ENCODE data around the gene TOR1A. TPM values are rescaled to one million over a fixed set of nuclear protein-coding genes. Genes with fewer than 3 reads are reported as not detected.

Gene TOR1A
- total RNA-seq, 4 donors from 2014 or later = 33.9 to 45.9 (median 38.2) TPM

GRCh38 chr9:129779560-129780190, 44.3 kb downstream of the TOR1A start:
- no peaks in the 10 kb centered on the region for H3K27me3 ChIP-seq
- ATAC-seq = no peak
- H3K4me1 ChIP-seq = peaks cover 0 to 17% (median 15%) of the 10 kb centered on the region in 3 donors
- H3K9me3 ChIP-seq = no peaks in the 10 kb centered on the region
- TF ChIP-seq POLR2A (IDR thresholded peaks at IDR 0.05) (no peak), POLR2AphosphoS5 (IDR thresholded peaks at IDR 0.05) (no peak), EP300 (IDR thresholded peaks at IDR 0.05) (no peak)
- TF ChIP-seq, protein P1, sequence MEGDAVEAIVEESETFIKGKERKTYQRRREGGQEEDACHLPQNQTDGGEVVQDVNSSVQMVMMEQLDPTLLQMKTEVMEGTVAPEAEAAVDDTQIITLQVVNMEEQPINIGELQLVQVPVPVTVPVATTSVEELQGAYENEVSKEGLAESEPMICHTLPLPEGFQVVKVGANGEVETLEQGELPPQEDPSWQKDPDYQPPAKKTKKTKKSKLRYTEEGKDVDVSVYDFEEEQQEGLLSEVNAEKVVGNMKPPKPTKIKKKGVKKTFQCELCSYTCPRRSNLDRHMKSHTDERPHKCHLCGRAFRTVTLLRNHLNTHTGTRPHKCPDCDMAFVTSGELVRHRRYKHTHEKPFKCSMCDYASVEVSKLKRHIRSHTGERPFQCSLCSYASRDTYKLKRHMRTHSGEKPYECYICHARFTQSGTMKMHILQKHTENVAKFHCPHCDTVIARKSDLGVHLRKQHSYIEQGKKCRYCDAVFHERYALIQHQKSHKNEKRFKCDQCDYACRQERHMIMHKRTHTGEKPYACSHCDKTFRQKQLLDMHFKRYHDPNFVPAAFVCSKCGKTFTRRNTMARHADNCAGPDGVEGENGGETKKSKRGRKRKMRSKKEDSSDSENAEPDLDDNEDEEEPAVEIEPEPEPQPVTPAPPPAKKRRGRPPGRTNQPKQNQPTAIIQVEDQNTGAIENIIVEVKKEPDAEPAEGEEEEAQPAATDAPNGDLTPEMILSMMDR (IDR thresholded peaks at IDR 0.05) = no peak
- no peak overlapping the region for H3K4me3 ChIP-seq
- no peak overlapping the region for H3K27ac ChIP-seq
- H3K36me3 ChIP-seq = no peaks in the 10 kb centered on the region
- WGBS, 2 donors (ENCODE audit: low coverage in 1 of 2) = 88 to 100% methylated on average over 4 to 7 of the region's 7 CpGs

- H3K4me1 ChIP-seq = peaks cover 0 to 17% (median 15%) of the 10 kb centered on the region in 3 donors
- no peaks in the 10 kb centered on the region for H3K36me3 ChIP-seq
- no peaks in the 10 kb centered on the region for H3K9me3 ChIP-seq
- H3K27me3 ChIP-seq = no peaks in the 10 kb centered on the region
- no peak overlapping the region for H3K27ac ChIP-seq
- no peak for ATAC-seq
- no peak overlapping the region for H3K4me3 ChIP-seq
- 89 to 100% methylated on average over 1 of the region's 3 CpGs for WGBS, 2 donors (ENCODE audit: low coverage in 1 of 2)
- no peak for TF ChIP-seq POLR2A (IDR thresholded peaks at IDR 0.05)
- TF ChIP-seq POLR2AphosphoS5 (IDR thresholded peaks at IDR 0.05) = no peak
- TF ChIP-seq EP300 (IDR thresholded peaks at IDR 0.05) = no peak
- TF ChIP-seq, protein P1 (IDR thresholded peaks at IDR 0.05) = no peak
Observed at GRCh38 chr9:129778469-129778868, 45.5 kb downstream of the TOR1A start.

DNA sequence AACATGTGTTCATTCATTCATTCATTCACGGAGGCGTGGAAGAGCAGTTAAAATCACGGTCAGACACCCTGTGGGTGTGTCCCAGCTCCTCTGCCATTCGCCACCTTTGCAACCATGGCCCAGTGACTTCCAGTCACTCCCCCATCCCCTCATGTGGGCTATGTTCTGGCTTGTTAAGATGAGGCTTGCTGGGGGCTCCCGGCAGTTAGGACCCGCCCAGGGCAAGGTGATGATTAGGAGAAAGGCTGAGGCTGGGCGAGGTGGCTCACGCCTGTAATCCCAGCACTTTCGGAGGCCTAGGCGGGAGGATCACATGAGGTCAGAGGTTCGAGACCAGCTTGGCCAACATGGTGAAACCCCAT, 46.2 kb downstream of the TOR1A start:
- Histone ChIP-seq H3K36me3 (no peaks in the 10 kb centered on the region), H3K27me3 (no peaks in the 10 kb centered on the region), H3K4me3 (peak overlapping the region in 1 of 2 donors; percentile 18), H3K4me1 (peaks cover 0 to 17% (median 15%) of the 10 kb centered on the region in 3 donors), H3K9me3 (no peaks in the 10 kb centered on the region), H3K27ac (peak overlapping the region in 3 of 4 donors; percentile 69 to 76 (median 73))
- TF ChIP-seq POLR2AphosphoS5 (IDR thresholded peaks at IDR 0.05) (no peak), EP300 (IDR thresholded peaks at IDR 0.05) (no peak), POLR2A (IDR thresholded peaks at IDR 0.05) (no peak)
- TF ChIP-seq, protein P1 (IDR thresholded peaks at IDR 0.05) = no peak
- WGBS, 2 donors (ENCODE audit: low coverage in 1 of 2) = 20 to 73% methylated on average over 2 of the region's 11 CpGs
- ATAC-seq = no peak

DNA sequence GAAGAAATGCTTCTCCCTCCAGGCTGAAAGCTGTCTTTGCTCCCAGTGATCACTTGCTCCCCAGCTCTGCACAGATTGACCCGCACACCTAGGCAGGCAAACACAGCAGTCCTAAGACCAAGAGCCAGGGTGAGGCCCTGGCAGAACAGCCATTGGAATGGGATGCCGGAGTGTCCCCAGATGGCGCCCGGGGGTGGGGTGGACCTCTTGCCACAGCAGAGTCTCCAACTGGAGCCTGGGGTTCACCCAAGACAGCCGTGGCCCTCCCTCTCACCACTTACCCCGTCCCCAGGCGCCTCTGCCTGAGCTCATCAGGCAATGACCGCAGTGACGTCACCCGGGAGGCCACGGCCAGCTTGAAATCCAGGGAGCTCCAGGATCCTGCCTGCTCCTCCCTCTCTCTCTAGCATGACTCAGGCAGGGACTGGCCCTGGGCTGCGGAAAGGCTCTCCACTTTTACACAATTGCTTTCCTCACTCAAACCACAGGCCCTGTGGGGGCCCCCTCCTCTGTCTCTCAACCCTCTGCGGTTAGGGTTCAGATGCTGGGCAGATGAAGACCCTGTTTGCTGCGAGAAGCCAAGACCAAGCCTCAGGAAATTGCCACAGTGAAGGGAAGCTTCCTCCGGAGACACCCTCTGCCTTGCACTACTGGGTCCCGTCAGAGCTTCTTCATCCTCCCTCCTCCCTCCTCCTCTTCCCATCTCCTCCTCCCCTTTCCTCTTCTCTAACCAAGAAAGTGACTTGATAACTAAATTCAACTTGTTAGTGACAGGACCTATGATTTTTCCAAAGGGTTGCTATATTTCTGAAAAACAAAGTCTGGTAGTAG, 46.8 kb downstream of the TOR1A start:
- Histone ChIP-seq H3K27ac (peak overlapping the region in 3 of 4 donors; percentile 69 to 76 (median 73)), H3K27me3 (no peaks in the 10 kb centered on the region), H3K4me3 (peak overlapping the region in 1 of 2 donors; percentile 18), H3K9me3 (no peaks in the 10 kb centered on the region), H3K4me1 (peaks cover 0 to 17% (median 15%) of the 10 kb centered on the region in 3 donors), H3K36me3 (no peaks in the 10 kb centered on the region)
- TF ChIP-seq, protein P1 (IDR thresholded peaks at IDR 0.05) = no peak
- TF ChIP-seq EP300 (IDR thresholded peaks at IDR 0.05) (no peak), POLR2AphosphoS5 (IDR thresholded peaks at IDR 0.05) (peak; percentile 26)
- 20% methylated on average over 10 of the region's 16 CpGs; no CpG with 5 or more reads in 1 of the 2 donors for WGBS, 2 donors (ENCODE audit: low coverage in 1 of 2)
- peak; percentile 99 for ATAC-seq

Measured in gastroesophageal sphincter (tissue), 4 donors.